Activated T-helper 1 cell treated with Interleukin-2 at 50 U/mL for 16 hours (primary cell): ENCODE results near the gene ZNF74.
"Not testable (repeated sequence)": the region's sequence is repeated elsewhere in the genome, so short reads cannot be mapped to it uniquely, and the experiment has no call there.

ENCODE experiments used
- DNase-seq: peaks from one replicate; pipeline ENCODE4 v3.0.0-alpha.2; 2020; ENCODE audit warnings: low read depth

Gene ZNF74

DNA sequence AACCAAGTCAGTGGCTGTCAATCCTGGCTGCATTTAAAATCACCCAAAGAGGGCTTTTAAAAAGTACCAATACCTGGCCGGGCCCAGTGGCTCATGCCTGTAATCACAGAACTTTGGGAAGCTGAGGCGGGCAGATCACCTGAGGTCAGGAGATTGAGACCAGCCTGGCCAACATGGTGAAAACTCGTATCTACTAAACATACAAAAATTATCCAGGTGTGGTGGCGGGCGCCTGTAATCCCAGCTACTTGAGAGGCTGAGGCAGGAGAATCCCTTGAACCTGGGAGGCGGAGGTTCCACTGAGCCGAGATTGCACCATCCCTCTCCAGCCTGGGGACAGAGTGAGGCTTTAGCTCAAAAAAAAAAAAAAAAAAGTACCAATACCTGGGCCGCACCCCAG lies 17.7 kb upstream of the ZNF74 start:
- DNase-seq, result not testable (repeated sequence)

DNA sequence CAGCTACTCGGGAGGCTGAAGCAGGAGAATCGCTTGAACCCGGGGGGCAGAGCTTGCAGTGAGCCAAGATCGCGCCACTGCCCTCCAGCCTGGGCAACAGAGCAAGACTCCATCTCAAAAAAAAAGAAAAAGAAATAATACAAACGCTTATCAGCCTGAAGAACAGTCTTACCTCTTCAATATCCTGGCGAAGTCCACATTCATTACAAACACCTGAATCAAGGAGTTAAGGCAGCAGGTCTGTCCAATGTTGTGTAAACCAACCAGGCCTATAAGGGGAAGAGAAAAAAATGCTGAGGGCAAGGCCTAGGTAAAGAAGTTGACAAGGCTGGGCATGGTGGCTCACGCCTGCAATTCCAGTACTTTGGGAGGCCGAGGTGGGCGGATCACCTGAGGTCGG lies 17.0 kb upstream of the ZNF74 start:
- not testable (repeated sequence) for DNase-seq

GRCh38 chr22:20378110-20378509 lies 15.8 kb upstream of the ZNF74 start:
- no peak for DNase-seq

DNA sequence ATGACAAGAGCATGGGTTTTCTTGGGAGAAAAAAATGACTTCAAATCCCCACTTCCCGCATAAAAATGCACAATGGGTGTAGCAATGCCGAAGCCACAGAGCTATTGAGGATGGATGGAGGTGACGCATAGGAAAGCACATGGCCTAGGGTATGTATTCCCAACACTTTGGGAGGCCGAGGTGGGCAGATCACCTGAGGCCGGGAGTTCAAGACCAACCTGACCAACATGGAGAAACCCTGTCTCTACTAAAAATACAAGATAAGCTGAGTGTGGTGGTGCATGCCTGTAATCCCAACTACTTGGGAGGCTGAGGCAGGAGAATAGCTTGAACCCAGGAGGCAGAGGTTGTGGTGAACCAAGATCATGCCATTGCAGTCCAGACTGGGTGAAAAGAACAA lies 15.3 kb upstream of the ZNF74 start:
- DNase-seq, result not testable (repeated sequence)

- DNase-seq, result no peak
Measured at GRCh38 chr22:20380486-20380885, 13.5 kb upstream of the ZNF74 start.

- no peak for DNase-seq
Measured at GRCh38 chr22:20383538-20383937, 10.4 kb upstream of the ZNF74 start.

- no peak for DNase-seq
Measured at GRCh38 chr22:20384171-20384570, 9.8 kb upstream of the ZNF74 start.

- no peak for DNase-seq
Measured at GRCh38 chr22:20384865-20385264, 9.1 kb upstream of the ZNF74 start.

- no peak for DNase-seq
Measured at GRCh38 chr22:20386336-20386735, 7.6 kb upstream of the ZNF74 start.

- no peak for DNase-seq
Measured at GRCh38 chr22:20386972-20387371, 7.0 kb upstream of the ZNF74 start.

GRCh38 chr22:20388200-20388599 lies 5.8 kb upstream of the ZNF74 start:
- DNase-seq, result no peak

DNA sequence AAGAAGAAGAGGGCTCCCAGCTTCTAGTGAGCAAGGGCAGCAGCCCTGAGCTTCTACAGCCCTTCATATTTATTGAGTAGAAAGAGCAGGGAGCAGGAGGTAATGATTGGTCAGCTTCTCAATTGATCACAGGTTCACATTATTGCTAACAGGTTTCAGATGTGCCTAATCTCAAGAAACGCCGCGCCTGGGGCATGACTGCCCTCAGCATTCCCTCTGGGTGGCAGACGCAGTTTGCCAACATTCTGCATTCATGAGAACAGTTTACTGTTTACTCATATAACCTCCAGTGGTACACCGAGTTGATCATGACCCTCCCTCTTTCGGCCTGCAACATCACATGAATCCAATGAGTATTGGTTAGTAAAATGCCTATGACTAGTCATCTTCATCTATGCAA lies 4.7 kb upstream of the ZNF74 start:
- no peak for DNase-seq

DNA sequence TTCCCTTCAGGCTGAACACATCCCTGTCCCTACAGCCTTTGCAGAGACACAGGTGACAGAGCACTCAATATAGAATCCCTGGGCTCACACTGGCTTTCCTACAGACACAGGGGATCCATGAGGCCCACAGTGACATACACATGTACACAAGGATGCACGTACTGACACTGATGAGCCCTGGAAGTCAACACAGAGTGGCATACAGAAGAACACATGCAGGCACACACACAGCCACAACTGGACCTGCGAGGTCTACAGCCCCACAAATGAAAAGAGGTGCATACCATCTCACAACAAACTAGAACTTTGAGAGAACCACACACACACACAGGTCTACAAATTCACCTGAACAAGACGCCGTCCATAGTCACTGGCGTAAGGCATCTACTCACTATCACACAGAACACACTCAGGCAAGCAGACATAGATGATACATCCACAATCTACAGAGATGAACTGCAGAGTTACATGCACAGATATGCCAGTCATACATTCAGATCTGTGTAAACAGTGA lies 3.5 kb upstream of the ZNF74 start:
- DNase-seq, result no peak

DNA sequence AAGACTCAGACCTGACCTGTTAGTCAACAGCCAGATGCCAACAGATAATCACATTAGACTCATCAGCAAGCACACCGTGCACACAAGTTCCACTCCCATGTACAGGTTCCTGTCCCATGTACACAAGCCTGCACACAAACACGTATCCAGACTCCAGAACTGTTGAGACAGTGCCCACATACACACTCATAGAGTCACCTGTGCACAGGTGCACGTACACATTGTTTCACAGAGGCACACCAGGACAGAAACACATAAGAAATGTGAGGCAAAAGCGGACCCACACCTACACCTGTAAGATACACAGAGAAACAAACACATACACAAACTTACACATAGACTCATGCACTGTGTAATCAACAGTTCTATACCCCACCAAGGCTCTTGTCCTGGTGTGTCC lies 2.7 kb upstream of the ZNF74 start:
- no peak for DNase-seq

DNA sequence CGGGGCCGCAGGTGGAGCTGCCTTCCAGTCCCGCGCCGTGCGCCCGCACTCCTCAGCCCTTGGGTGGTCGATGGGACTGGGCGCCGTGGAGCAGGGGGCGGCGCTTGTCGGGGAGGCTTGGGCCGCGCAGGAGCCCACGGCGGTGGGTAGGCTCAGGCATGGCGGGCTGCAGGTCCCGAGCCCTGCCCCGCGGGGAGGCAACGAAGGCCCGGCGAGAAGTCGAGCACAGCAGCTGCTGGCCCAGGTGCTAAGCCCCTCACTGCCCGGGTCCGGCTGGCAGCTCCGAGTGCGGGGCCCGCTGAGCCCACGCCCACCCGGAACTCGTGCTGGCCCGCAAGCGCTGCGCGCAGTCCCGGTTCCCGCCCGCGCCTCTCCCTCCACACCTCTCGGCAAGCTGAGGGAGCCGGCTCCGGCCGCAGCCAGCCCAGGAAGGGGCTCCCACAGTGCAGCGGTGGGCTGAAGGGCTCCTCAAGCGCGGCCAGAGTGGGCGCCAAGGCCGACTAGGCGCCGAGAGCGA lies 1.5 kb upstream of the ZNF74 start:
- DNase-seq, result not testable (repeated sequence)

DNA sequence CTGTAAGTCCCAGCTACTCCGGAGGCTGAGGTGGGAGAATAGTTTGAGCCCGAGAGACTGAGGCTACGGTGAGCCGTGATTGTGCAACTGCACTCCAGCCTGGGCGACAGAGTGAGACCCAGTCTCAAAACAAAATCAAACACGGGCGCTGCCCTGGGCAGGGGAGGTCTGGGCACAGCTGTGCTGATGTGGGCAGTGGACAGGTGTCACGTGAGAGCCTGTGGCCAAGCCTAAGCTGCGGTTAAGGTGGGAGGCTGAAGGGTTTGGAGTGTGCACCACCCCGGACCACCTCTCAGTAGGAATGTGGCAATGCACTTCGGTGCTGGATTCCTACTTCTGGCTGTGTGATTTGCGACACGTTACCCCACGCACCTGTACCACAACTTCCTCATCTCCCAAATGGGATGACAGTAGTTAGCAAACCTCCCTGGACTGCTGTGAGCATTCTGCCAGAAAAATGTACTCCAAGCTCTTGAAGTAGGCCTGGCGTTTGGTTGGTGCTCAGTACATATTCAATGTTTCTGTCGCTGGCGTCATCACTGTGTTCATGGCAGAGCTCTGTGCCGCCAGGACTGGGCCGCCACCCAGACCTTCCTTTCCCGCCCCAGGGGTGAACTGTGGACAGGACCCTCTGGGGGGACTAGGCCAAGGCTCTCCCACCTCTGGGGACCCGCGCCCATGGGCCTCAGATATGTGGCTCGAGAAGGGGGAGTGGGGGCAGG lies 807 bp upstream of the ZNF74 start:
- DNase-seq, result no peak

DNA sequence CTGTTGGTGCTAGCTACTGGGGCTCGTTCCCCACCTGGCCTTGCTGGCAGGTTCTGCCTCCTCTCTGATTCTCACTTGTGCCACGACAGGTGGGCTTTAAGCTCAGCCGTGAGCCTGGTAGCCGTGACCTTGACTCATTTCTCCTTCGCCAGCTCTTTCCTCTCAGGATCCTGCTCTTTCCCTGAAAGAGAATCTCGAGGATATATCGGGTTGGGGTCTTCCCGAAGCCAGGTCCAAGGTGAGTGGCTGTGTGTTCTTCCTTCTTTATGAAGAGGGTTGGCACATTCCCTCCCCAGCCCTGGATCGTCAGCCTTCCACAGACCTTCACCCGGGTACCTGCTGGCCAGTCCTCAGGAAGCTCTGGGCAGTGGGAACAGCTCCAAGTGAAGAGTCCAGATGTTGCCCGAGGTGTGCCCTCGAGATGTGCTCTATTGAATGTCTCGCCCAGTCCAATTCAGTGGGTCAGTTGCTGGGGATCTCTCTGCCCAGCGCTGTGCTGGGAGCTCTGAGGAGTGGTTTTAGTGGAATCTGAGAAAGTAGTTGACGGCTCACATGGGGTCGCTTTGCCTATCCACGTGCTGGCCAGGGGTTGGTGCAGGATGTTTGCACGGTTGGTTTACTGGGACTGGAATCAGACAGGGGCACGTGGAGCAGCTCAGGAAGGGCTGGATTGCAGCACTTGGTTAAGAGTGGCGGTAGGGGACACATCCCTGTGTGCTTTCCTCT lies 1.4 kb downstream of the ZNF74 start:
- no peak for DNase-seq

- no peak for DNase-seq
Measured at GRCh38 chr22:20395907-20396287, 1.9 kb downstream of the ZNF74 start.

- no peak for DNase-seq
Measured at GRCh38 chr22:20396639-20397038, 2.7 kb downstream of the ZNF74 start.

DNA sequence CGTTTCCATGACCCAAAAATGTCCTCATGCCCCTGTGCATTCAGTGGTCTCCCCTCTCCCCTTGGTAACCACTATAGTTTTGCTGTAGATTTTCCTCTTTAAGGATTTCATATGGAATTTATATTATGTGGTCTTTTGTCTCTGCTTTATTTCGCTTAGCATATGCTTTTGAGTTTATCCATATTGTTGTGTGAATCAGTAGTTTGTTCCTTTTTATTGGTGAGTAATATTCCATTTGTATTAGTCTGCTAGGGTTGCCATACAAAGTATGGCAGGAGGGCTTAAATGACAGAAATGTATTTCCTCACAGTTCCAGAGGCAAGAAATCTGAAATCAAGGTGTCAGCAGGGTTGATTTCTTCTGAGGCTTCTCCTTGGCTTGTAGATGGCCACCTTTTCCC lies 3.5 kb downstream of the ZNF74 start:
- DNase-seq, result no peak

- no peak for DNase-seq
Measured at GRCh38 chr22:20398420-20398819, 4.5 kb downstream of the ZNF74 start.

DNA sequence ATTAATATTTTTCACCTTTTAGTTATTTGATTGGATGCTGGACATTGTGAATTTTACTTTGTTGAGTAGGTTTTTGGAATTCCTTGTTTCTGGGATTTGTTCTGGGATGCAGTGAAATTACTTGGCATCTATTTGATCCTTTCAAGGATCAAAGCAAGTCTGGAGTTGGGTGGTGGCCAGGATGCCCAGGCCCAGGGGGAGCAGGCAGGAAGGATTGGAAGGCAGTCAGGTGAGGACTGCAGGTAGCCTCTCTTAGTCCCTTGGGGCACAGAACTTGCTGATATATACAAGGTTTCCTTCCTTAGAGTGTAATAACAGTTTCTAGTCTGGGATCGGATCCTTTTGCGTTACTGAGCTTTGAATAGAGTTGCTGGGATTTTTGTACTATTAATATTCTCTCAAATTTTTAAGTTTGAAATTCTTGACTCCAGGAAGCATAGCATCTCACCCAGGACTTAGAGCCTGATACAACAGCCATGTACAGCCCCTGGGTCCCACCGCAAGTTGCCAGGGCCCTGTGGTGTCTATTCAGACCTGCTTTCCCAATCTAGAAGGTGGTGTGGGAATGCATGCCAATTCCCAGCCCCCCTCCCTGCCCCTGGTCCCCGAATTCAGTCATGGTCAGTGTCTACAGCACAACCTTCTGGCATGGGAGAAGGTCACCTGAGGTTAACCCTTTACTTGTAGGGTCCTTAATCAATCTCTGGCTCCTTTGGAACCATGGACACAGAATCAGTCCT lies 6.1 kb downstream of the ZNF74 start:
- DNase-seq, result no peak
